ENCODE measurements around the gene CHRNB4. TPM values are rescaled to one million over a fixed set of nuclear protein-coding genes. Genes with fewer than 3 reads are reported as not detected.

CHRNB4 gene
- total RNA-seq, 1 donor from 2014 or later, result not detected

- FAIRE-seq (peak; percentile 85), DNase-seq (ENCODE audit: low read depth) (no peak)
- peaks cover 21% of the 10 kb centered on the region for H3K27me3 ChIP-seq (ENCODE audit: control insufficient read depth, insufficient read depth, low read length)
Observed at GRCh38 chr15:78623786-78624497, 17.1 kb downstream of the CHRNB4 start.

GRCh38 chr15:78621810-78622402 is 19.1 kb downstream of the CHRNB4 start:
- H3K27me3 ChIP-seq (ENCODE audit: control insufficient read depth, insufficient read depth, low read length), result peaks cover 21% of the 10 kb centered on the region
- DNase-seq (ENCODE audit: low read depth) (no peak), FAIRE-seq (no peak)
- TF ChIP-seq CTCF (IDR thresholded peaks at IDR 0.05; ENCODE audit: insufficient read depth, low read length, severe bottlenecking), result no peak
- H3K36me3 ChIP-seq (ENCODE audit: control insufficient read depth, insufficient read depth, low read length), result no peaks in the 10 kb centered on the region
- no peak overlapping the region for H3K4me3 ChIP-seq (ENCODE audit: low read depth, low read length)

More at GRCh38 chr15:78623786-78624497, 17.1 kb downstream of the CHRNB4 start:
- no peak for TF ChIP-seq CTCF (IDR thresholded peaks at IDR 0.05; ENCODE audit: insufficient read depth, low read length, severe bottlenecking)
- Histone ChIP-seq H3K36me3 (ENCODE audit: control insufficient read depth, insufficient read depth, low read length) (no peaks in the 10 kb centered on the region), H3K4me3 (ENCODE audit: low read depth, low read length) (no peak overlapping the region)

- DNase-seq (ENCODE audit: low read depth), result no peak
Observed at GRCh38 chr15:78620527-78621421, 20.2 kb downstream of the CHRNB4 start, which contains the start of gene CHRNA3. Gene CHRNA3 (minus strand): TSS chr15:78620996. CDS start chr15:78620794, 202 bp downstream.

GRCh38 chr15:78620021-78620526 is 20.9 kb downstream of the CHRNB4 start:
- no peak for FAIRE-seq
- H3K4me3 ChIP-seq (ENCODE audit: low read depth, low read length), result peak overlapping the region; percentile 5
- H3K36me3 ChIP-seq (ENCODE audit: control insufficient read depth, insufficient read depth, low read length), result no peaks in the 10 kb centered on the region
- H3K27me3 ChIP-seq (ENCODE audit: control insufficient read depth, insufficient read depth, low read length), result peaks cover 17% of the 10 kb centered on the region
- peak; percentile 31 for TF ChIP-seq CTCF (IDR thresholded peaks at IDR 0.05; ENCODE audit: insufficient read depth, low read length, severe bottlenecking)
- DNase-seq (ENCODE audit: low read depth), result no peak

More at GRCh38 chr15:78620527-78621421, 20.2 kb downstream of the CHRNB4 start, which contains the start of gene CHRNA3:
- TF ChIP-seq CTCF (IDR thresholded peaks at IDR 0.05; ENCODE audit: insufficient read depth, low read length, severe bottlenecking), result no peak
- FAIRE-seq, result no peak
- Histone ChIP-seq H3K27me3 (ENCODE audit: control insufficient read depth, insufficient read depth, low read length) (peaks cover 18% of the 10 kb centered on the region), H3K4me3 (ENCODE audit: low read depth, low read length) (peak within 1 kb of the TSS; percentile 5), H3K36me3 (ENCODE audit: control insufficient read depth, insufficient read depth, low read length) (no peaks in the 10 kb centered on the region)

- peaks cover 17% of the 10 kb centered on the region for H3K27me3 ChIP-seq (ENCODE audit: control insufficient read depth, insufficient read depth, low read length)
- peak; percentile 62 for FAIRE-seq
- no peak for TF ChIP-seq CTCF (IDR thresholded peaks at IDR 0.05; ENCODE audit: insufficient read depth, low read length, severe bottlenecking)
- DNase-seq (ENCODE audit: low read depth), result no peak
- H3K36me3 ChIP-seq (ENCODE audit: control insufficient read depth, insufficient read depth, low read length), result no peaks in the 10 kb centered on the region
- no peak overlapping the region for H3K4me3 ChIP-seq (ENCODE audit: low read depth, low read length)
Observed at GRCh38 chr15:78619022-78619950, 21.7 kb downstream of the CHRNB4 start.
